Esophagus squamous epithelium (tissue), 4 donors: ENCODE results near the gene GPC3.

Source experiments
- POLR2A ChIP-seq, 4 donors: fragments of 450-650 bp; IDR thresholded peaks; one replicate each; pipeline ENCODE4 v1.6.1; 2017; ENCODE audit warnings: antibody characterized with exemption in 4 of 4, mild to moderate bottlenecking in 4 of 4, moderate library complexity in 3 of 4
- TF ChIP-seq, protein P1 (sequence below), 6 experiments: fragments of 450-650 bp in 4 of 6; fragments of 200-600 bp in 2 of 6; sonication (generic) in 2 of 6; IDR thresholded peaks; one replicate each; pipeline ENCODE4 v1.5.1; 2016 to 2019; ENCODE audit warnings: antibody characterized with exemption in 6 of 6, mild to moderate bottlenecking in 4 of 6, moderate library complexity in 4 of 6

DNA sequence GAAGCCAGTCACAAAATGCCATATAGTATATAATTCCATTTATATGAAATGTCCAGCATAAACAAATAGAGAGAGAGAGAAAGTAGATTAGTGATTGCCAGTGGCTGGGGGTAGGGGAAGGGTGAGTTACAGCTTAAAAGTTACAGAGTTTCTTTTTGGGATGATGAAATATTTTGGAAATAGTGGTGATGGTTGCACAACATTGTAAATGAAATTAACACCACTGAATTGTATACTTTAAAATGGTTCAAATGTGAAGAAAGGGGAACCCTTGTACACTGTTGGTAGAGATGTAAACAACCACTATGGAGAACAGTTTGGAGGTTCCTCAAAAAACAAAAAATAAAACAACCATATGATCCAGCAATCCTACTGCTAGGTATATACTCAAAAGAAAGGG is 439.0 kb downstream of the GPC3 start:
- TF ChIP-seq, protein P1, sequence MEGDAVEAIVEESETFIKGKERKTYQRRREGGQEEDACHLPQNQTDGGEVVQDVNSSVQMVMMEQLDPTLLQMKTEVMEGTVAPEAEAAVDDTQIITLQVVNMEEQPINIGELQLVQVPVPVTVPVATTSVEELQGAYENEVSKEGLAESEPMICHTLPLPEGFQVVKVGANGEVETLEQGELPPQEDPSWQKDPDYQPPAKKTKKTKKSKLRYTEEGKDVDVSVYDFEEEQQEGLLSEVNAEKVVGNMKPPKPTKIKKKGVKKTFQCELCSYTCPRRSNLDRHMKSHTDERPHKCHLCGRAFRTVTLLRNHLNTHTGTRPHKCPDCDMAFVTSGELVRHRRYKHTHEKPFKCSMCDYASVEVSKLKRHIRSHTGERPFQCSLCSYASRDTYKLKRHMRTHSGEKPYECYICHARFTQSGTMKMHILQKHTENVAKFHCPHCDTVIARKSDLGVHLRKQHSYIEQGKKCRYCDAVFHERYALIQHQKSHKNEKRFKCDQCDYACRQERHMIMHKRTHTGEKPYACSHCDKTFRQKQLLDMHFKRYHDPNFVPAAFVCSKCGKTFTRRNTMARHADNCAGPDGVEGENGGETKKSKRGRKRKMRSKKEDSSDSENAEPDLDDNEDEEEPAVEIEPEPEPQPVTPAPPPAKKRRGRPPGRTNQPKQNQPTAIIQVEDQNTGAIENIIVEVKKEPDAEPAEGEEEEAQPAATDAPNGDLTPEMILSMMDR (IDR thresholded peaks at IDR 0.05) = no peak
- TF ChIP-seq POLR2A (IDR thresholded peaks at IDR 0.05) = no peak
